HG03575 (cell line): ENCODE results near the gene CIT.
"Not testable (repeated sequence)": the region's sequence is repeated elsewhere in the genome, so short reads cannot be mapped to it uniquely, and the experiment has no call there.

Source experiments
- ATAC-seq: cut with Tn5 transposase; IDR thresholded peaks from one replicate; pipeline ENCODE4 v1.9.1; 2021; ENCODE audit not compliant: unreplicated experiment, insufficient number of reproducible peaks, low FRiP score; ENCODE audit errors: extremely low read depth

CIT gene

DNA sequence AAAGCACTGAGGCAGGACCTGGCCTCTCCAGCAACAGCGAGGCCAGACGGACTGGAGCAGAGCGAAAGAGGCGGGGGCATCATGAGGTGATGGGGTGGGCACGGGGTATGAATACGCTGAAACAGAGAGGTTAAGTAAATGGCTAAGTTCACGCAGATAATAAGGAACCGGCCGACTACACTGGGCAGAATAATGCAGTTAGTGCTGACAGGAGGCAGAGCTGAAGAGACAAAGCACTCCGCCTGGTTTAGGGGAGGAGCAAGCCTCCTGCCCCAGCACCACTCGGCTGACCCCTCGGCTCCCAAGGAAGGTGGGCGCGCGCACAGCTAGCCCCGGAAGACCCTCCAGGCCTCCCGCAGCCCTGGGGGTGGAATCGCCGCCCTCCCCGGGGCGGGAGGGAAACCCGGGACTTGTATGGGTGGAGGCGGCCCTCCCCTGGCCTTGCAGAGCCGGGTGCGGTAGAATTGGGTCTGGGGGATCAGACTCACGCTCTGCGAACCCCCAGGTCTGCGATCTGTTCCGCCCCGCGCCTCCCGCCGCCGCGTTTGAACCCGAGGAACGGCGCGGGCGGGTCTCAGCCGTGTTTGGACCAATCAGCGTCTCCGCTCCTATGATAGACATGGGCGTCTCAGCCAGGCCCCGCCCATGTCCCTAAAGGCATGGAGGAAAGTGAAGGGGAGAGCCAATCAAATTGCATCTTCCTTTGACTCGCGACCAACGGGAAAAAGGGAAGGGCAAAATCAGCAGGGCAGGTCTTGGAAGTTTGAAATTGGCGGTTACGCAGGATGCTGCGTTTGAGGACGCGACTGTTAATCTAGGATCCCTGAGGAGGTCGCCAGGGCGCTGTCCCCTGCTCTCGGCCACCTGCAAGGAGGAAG is at the start of gene CIT:
Gene CIT (minus strand): TSS at position 560 of the 878 bp plus-strand sequence. CDS start 1,152 bp downstream, outside the sequence.
- ATAC-seq: peak; percentile 89

DNA sequence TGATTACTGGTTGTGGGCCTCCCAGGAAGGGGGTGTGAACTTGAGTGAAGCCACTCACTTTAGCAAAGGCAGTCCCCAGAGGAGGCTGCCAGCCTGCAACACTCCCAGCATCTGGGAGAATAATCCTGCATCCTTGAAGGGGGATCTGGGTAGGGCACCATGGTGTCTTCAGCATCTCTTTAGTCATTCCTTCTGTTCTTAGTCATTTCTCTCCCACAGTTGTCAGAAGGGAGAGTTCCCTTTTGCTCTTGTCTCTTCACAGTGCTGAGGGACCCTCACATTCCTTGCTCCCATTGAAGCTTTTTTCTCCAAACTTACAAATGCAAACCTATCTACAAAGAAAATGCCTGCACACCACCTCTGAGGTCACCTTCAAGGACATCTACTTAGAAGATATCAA is 48.1 kb upstream of the CIT start:
- no peak for ATAC-seq

GRCh38 chr12:119920064-119920463 is 42.9 kb upstream of the CIT start:
- ATAC-seq: no peak

DNA sequence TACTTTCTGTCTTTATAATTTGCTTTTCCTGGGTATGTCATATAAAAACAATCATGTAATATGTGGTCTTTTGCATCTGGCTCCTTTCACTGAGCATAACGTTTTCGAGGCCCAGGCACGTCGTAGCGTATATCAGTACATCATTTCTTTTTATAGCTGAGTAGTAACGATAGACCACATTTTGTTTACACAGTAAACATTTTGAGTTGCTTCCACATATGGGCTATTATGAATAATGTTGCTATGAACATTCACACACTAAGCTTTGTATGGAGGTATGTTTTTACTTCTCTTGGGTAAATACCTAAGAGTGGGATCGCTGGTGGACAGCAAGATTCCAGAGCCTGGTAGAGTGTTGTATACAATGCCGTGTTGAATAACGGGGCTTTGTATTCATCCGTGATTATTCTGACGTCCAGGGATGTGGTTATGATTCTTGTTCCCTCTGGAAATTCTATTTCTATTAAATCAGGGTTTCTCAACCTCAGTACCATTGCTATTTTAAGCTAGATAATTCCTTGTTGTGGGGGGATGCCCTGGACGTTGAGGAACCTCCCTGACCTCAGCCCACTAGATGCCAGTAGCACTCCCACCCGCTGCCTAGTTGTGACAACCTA is 38.9 kb upstream of the CIT start:
- ATAC-seq: no peak

DNA sequence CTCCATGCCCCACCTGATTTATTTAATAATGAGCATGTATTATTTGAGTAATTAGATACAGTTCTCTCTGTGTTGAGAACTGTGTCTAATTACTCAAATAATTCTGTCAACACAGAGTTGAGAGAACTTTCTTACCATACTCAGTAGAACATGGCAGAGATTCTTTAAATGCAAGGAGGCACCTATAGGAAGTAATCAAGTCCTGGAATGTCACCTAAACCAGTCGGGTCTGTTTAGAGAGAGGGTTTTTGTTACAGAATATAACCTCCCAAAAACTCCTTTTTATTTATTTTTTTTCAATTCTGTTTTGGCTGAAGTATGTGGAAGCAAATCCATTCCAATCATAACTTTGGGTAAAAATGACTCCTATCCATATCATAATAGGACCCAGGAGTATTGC is 37.5 kb upstream of the CIT start:
- no peak for ATAC-seq

DNA sequence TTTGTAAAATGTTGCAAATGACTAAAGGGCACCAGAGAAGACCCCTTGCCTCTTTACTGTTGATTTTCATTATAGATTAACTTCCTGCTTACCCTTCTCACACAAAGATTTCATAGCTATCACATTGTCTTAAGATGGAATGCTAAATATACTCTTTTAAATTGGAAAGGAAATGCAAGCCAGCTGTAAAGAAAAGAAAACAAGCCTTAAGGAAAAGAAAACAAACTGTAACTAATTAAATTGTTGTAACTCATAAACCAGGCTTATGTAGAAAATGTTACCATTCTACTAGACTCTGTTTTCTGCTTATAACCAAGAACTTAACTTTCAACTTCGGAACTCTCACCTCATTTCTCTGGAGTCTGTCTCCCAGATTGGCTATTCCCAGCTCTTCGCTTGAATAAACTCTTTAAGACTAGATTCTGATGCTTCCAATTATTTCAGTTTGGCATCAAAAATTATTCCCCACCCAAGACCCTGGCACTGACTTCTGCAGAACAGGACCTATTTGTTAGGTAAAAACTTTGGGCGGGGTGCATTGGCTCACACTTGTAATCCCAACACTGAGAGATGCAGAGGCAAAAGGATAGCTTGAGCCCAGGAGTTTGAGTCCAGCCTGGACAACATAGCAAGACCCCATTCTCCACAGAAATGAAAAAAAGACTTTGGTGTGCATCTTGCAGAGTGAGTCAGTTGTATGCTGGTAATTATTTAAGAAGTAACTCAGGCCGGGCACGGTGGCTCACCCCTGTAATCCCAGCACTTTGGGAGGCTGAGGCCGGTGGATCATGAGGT is 36.6 kb upstream of the CIT start:
- no peak for ATAC-seq

GRCh38 chr12:119911182-119911581 is 34.1 kb upstream of the CIT start:
- no peak for ATAC-seq

DNA sequence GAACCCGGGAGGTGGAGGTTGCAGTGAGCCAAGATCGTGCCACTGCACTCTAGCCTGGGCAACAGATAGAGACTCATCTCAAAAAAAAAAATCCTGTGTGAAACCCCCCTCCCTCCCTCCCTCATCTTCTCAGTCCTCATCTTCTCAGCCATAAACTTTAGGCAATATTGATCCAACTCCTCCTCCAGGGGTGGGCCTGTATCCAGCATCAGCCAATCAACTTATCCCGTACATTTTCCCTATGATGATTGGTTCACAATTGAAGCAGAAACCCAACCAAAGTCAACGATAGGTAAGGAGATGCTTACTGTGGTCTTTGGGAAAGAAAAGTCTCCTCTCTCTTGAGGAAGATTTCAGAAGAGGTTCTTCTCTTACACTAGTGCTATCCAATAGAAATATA is 33.5 kb upstream of the CIT start:
- no peak for ATAC-seq

DNA sequence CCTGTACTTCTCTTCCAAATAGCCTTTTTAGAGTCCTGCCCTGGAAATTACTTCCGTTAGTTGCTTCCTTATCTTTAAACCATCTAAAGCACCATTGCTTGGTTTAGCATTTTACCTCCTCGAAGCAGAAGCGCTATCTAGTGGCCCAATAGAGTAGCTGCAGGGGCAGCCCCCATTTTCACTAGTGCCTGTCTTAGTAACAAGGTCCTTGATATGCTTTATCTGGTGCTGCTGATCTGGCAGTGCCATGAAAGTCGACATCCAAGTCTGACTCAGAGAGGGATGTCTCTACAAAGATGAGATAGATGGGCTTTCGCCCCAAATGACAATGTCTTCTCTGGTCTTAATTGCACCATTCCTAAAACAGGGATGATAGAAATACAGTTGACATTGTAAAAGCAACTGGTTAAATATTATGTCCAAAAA is 25.0 kb upstream of the CIT start:
- no peak for ATAC-seq

- ATAC-seq: no peak
These were observed 24.6 kb upstream of the CIT start for GRCh38 chr12:119901670-119902069.

- no peak for ATAC-seq
These were observed 17.8 kb upstream of the CIT start for GRCh38 chr12:119894916-119895315.

DNA sequence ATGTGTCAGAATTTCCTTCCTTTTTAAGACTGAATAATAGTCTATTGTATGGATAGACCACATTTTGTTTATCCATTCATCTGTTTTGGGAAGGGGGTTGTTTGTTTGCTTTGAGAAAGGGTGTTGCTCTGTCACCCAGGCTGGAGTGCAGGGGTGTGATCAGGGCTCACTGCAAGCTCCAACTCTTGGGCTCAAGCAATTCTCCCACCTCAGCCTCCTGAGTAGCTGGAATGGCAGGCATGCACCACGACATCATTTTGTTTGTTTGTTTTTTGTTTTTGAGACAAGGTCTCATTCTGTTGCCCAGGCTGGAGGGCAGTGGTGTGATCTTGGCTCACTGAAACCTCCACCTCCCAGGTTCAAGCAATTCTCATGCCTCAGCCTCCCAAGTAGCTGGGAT is 15.5 kb upstream of the CIT start:
- not testable (repeated sequence) for ATAC-seq

- ATAC-seq: no peak
These were observed 8.4 kb upstream of the CIT start for GRCh38 chr12:119885549-119885948.

DNA sequence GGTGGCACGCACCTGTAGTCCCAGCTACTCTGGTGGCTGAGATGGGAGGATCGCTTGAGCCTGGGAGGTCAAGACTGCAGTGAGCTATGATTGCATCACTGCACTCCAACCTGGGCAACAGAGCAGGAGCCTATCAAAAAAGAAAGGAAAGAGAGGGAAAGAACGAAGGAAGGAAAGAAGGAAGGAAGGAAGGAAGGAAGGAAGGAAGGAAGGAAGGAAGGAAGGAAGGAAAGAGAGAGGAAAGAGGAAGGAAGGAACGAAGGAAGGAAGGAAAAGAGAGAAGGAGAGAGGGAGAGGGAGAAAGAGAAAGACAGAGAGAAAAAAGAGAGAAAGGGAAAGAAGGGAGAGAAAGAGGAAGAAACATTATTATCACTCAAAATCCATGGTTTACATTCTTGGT is 6.7 kb upstream of the CIT start:
- not testable (repeated sequence) for ATAC-seq

DNA sequence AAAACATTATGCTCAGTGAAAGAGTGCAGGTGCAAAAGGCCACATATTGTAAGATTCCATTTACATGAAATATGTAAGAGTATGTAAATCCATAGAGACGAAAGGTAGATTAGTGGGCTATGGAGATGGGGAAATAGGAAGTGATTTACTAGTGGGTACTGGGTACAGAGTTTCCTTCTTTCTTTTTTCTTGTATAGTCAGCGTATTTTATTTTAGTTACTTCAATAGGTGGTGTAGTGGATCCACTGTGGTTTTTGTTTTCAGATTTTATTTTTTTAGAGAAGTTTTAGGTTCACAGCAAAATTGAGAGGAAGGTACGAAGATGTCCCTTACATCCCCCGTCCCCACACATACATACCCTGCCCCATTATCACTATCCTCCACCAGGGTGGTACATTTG is 6.1 kb upstream of the CIT start:
- ATAC-seq: no peak

GRCh38 chr12:119877639-119877948 is 474 bp upstream of the CIT start:
- ATAC-seq: no peak

DNA sequence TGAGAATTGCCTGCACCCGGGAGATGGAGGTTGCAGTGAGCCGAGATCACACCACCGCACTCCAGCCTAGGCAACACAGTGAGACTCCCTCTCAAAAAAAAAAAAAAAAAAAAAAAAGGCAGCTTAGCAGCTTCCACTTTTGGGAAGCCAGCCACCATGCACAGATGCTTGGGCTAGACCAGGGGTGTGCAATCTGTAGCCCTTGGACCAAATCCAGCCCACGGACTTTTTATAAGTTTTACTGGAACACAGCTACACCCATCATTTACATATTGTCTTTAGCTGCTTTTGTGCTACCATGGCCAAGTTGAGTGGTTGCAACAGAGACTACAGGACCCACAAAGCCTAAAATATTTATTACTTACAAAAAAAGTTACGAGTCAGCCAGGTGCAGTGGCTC is 6.7 kb downstream of the CIT start:
- no peak for ATAC-seq

- no peak for ATAC-seq
These were observed 7.4 kb downstream of the CIT start for GRCh38 chr12:119869720-119870119.

DNA sequence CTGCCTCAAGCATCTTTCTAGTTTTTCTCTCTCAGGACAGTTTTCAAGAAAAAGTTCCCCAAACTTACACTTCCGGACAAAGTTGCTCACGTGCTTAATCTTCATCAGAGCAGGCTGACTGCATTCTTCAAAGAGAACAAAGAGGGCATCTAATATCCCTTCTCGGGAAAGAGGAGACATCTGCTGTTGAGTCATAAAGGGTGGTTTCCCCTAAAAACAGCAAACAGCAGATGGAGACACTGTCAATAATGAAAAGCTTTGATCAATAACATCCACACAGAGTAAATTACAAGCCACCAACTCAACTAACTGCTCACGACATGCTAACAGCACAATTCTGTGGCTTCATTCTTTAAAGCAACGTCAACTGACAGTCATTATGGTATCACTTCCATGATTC is 8.1 kb downstream of the CIT start:
- ATAC-seq: no peak

DNA sequence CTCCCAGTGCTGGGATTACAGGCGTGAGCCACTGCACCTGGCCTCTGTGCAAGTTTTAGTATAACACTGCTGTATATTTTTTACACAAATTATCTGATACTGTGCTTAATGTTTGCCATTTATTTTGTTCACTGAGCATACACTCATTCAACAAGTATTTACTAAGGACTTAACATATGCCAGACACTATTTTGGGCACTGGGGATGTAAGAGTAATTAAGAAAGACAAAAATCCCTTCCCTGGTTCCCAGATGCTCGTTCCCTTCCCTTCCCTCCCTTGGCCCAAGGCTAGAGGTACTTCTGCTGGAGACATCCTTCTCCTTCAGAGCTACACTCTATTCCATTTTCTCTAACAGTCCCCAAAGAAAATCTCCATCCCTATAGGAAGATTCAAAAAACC is 12.5 kb downstream of the CIT start:
- ATAC-seq: no peak
